HG03432 (cell line): ENCODE data around the gene SLC17A7.
"Not testable (repeated sequence)": the region's sequence is repeated elsewhere in the genome, so short reads cannot be mapped to it uniquely, and the experiment has no call there.

ENCODE experiments used
- ATAC-seq: cut with Tn5 transposase; IDR thresholded peaks from one replicate; pipeline ENCODE4 v1.9.1; 2021; ENCODE audit warnings: mild to moderate bottlenecking, moderate library complexity; ENCODE audit not compliant: unreplicated experiment

Gene SLC17A7

DNA sequence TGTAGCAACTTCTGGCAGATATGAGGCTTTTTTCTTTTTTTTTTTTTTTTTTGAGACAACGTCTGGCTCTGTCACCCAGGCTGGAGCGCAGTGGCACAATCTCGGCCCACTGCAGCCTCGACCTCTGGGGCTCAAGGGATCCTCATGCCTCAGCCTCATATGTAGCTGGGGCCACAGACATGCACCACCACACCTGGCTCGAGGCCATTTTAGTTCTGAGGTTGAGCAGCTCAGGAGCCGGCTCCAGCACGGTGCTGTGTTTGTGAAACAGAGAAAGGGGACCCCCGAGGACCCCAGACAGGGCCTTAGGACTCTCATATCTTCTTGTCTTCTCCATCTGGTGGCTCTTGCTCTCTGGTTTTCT, 29.3 kb upstream of the SLC17A7 start:
- no peak for ATAC-seq

DNA sequence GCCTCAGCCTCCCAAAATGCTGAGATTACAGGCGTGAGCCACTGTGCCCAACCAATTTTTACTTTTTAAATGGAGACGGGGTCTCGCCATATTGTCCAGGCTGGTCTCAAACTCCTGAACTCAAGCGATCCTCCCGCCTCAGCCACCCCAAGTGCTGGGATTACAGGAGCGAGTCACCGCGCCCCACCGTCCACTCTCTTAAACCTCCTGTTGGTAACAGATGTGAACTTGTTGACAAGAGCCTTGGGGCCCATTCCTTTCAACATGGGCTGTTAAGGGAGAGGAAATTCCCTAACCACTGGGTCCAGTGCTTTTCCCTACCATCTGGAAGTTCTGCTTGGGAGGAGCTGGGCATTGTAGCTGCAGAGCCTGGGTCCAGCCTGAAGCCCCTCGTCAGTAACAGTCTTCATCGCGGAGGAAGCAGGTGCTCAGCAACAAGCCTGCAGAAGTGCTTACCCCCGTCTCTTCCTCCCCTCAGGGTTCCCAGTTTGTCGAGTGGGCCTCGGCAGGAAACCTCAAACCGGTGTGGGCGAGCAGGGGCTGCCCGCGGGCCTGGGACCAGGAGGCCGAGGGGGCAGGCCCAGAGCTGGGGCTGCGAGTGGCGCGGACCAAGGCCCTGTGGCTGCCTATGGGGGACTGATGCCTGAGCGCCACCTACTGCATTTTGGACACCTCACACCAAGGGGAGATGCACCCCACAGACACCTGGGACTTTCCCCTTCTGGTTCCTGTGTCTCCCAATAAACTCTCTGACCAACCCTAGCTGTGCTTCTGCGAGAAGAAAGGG, 28.7 kb upstream of the SLC17A7 start:
- no peak for ATAC-seq

DNA sequence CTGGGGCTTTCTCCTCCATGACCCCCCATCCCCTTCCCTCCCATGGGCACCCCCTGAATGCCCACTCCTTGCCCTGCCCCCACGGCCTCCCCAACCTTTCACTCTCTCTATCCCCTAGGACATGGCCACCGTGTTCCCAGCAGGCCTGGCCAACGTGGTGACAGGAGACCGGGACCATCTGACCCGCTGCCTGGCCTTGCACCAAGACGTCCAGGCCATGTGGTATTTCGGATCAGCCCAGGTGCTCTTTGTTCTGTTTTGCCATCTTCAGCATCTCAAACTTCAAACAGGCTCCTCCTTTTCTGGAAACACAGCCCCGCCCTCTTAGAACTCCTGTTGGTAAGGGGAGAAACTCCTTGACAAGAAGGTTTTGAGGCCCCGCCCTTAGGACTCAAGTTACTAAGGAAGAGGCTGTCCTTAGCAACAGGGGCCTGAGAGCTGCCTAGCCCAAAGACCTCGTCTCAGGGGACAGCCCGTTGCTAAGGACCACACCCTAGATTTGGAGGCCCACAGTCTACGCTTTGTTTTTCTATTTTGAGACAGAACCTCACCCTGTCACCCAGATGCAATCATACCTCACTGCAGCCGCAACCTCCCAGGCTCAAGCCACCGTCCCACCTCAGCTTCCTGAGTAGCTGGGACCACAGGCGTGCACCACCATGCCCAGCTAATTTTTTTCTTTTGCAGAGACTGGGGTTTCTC, 27.6 kb upstream of the SLC17A7 start:
- ATAC-seq: peak; percentile 47

DNA sequence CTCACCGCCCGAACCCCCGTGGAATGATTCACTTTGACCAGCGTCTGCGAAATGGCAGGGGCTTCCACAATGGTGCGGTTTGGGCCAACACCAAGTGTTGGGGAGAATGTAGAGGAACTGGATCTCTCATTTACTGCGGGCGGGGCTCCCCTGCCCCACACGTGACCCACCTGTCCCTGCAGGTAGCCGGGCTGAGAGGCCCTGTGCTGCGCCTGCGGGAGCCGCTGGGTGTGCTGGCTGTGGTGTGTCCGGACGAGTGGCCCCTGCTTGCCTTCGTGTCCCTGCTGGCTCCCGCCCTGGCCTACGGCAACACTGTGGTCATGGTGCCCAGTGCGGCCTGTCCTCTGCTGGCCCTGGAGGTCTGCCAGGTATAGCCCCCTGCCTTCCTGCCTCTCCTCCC, 26.9 kb upstream of the SLC17A7 start:
- no peak for ATAC-seq

DNA sequence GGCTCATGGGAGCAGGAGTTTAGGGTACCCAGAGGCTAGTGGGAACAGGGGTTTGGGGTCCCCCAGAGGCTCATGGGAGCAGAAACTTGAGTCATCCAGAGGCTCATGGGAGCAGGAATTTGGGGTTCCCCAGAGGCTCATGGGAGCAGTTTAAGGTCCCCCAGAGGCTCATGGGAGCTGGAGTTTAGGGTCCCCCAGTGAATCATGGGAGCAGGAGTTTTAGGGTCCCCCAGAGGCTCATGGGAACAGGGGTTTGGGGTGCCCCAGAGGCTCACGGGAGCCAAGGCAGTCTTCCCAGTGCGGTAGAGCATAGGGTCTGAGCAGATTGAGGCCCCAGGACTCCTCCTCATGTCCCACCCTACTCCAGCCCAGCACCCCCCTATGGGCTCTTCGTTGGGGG, 24.0 kb upstream of the SLC17A7 start:
- ATAC-seq: no peak

DNA sequence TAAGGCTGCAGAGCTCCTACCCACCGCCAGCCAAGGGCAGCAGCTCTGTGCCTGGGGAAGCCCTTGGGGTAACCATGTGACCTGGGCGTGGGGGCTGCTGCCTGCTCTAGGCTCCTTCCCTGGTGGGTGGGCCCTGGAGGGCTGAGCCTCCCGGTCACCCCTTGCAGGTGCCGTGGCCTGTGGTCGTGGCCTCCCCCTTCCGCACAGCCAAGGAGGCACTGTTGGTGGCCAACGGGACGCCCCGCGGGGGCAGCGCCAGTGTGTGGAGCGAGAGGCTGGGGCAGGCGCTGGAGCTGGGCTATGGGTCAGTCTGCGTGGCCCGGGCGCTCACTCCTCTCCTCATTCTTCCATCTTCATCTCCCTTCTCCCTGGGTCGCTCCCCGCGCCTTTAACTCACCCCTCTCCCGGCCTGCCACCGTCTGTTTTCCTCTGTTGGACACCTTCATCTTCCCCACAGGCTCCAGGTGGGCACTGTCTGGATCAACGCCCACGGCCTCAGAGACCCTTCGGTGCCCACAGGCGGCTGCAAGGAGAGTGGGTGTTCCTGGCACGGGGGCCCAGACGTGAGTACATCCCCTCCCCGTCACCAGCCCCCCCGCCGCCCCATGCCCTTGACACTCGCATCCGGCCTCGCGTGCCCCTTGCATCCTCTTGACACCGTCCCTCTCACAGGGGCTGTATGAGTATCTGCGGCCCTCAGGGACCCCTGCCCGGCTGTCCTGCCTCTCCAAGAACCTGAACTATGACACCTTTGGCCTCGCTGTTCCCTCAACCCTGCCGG, 22.8 kb upstream of the SLC17A7 start:
- no peak for ATAC-seq

DNA sequence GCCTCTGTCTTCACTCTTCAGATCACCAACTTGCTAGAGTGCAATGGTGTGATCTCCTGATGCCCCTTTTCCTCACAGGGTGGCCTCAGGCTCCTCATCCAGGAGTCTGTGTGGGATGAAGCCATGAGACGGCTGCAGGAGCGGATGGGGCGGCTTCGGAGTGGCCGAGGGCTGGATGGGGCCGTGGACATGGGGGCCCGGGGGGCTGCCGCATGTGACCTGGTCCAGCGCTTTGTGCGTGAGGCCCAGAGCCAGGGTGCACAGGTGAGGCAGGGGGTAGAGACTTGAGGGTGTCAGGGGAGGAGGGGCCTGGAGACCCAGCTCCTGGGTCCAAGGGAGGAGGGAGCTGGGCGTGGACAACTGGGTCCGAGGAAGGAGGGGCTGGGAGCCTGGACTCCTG, 21.2 kb upstream of the SLC17A7 start:
- no peak for ATAC-seq

DNA sequence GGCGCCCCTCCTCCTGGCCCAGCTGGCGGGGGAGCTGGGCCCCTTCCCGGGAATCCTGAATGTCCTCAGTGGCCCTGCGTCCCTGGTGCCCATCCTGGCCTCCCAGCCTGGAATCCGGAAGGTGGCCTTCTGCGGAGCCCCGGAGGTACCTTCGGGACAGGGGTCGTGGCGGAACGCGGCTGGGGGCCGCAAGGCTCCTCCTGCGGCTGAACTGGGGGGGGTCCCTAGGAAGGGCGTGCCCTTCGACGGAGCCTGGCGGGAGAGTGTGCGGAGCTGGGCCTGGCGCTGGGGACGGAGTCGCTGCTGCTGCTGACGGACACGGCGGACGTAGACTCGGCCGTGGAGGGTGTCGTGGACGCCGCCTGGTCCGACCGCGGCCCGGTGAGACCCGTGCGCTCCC, 20.3 kb upstream of the SLC17A7 start:
- no peak for ATAC-seq

DNA sequence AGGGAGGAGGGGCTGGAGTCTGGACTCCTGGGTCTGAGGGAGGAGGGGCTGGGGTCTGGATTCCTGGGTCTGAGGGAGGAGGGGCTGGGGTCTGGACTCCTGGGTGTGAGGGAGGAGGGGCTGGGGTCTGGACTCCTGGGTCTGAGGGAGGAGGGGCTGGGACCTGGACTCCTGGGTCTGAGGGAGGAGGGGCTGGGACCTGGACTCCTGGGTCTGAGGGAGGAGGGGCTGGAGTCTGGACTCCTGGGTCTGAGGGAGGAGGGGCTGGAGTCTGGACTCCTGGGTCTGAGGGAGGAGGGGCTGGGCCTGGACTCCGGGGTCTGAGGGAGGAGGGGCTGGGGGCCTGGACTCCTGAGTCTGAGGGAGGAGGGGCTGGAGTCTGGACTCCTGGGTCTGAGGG, 19.8 kb upstream of the SLC17A7 start:
- not testable (repeated sequence) for ATAC-seq

DNA sequence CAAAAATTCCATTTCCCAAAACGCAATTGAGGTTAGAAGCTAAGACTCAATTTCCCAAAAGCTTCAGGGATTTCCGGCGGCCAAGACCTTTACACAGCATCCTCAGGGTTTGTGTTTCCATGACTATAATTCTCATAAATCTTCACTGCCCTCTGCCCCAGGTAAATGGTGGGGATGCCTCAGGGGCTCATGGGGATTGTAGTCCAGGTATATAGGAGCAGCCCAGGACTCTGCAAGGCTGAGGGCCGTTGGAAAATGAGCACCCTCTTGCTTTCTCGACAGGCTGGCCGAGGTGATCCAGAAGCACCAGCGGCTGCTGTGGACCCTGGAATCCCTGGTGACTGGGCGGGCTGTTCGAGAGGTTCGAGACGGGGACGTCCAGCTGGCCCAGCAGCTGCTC, 18.1 kb upstream of the SLC17A7 start:
- ATAC-seq: no peak

DNA sequence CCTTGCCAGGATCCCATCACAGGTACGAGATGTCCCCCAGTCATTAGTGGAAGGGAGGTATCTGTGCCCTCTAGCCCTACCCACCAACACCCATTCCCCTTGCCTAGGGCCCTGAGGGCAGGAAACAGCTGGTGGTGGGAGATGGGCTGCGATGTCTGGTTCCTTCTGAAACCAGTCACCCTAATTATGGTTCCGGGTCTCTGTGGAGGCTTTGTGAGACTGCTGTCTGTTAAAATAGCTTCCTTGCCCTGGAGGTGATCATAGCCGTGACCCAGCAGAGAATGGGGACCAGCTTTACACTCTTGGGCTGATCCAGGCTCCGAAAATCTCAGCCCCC, 17.2 kb upstream of the SLC17A7 start:
- no peak for ATAC-seq

DNA sequence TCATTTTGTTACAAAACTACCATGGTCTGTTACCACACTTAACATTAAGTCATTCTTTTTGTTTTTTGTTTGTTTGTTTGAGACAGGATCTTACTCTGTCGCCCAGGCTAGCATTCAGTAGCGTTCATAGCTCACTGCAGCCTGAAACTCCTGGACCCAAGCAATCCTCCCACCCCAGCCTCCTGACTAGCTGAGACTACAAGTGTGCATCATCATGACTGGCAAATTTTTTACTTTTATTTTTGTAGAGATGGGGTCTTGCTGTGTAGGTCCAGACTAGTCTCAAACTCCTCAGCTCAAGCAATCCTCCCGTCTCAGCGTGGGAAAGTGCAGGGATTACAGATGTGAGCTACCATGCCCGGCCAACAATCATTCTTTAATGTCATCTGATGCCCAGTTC, 15.0 kb upstream of the SLC17A7 start:
- no peak for ATAC-seq

DNA sequence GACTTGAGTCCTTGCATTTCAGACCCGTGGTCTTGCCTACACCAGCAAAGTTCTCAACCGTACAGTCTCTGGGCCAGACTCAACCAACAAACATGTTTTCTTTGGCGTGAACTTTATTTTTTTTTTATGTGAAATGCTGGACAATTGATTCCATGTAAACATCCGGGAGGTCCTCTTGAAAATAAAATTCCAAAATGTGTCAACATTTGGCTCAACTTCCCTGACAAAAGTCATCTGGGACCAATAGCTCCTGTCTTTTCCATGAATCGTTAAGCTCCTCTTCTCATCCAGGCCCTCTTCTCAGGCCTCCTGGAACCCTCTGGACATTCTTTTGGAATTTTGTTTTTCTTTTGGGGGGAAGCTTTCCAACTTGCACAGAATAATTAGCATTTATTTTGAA, 14.4 kb upstream of the SLC17A7 start:
- no peak for ATAC-seq

DNA sequence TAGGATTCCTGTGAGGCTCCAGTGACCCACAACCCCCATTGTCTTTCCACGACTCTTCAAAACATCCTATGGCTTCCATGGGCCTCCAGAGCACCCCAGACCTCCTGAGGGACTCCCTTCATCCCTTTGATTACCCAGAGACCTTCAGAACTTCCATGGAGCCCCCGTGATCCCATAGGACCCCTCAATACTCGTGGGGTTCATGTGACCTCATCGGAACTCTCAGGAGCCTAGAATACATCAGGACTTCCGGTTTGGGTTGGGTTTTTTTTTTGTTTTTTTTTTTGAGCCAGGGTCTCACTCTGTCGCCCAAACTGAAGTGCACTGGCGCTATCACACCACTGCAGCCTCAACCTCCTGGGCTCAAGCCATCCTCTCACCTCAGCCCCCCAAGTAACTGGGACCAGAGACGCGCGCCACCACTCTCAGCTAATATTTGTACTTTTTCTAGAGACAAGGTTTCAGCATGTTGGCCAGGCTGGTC, 12.5 kb upstream of the SLC17A7 start:
- ATAC-seq: no peak

DNA sequence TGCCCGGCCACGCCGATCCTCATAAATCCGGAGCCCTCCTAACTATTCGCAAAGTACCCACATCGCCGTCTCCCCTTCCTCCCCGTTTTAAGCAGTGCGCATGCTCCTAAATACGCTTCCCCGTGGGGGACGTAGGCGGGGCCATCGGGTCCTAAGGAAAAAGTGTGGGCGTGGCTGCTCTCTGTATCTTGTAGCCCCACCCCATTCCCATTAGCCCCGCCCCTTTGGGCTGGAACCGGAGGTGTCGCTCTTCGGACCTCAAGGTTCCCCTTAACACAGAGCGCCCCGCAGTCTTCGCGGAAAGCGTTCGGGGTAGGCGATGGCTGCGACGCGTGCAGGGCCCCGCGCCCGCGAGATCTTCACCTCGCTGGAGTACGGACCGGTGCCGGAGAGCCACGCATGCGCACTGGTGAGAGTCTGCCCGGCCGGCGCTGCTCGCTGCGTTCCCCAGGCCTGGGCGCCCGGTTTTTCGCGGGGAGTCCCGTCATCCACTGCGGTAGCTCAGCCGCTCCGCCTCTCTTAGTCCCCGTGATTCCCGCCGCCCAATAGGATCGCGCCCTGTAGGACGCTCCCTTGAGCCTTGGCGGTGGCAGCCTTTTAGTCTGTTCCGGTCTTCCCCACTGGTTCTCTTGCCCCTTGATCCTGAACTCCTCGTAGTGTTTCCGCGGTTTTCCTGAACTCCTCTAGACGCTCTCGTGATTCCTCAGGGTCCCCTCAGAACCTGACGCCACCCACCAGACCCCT, 11.9 kb upstream of the SLC17A7 start, which contains the start of gene ALDH16A1:
Gene ALDH16A1 (plus strand): TSS at position 213 of the 744 bp plus-strand sequence. CDS start 107 bp downstream, at position 320.
- peak; percentile 82 for ATAC-seq

DNA sequence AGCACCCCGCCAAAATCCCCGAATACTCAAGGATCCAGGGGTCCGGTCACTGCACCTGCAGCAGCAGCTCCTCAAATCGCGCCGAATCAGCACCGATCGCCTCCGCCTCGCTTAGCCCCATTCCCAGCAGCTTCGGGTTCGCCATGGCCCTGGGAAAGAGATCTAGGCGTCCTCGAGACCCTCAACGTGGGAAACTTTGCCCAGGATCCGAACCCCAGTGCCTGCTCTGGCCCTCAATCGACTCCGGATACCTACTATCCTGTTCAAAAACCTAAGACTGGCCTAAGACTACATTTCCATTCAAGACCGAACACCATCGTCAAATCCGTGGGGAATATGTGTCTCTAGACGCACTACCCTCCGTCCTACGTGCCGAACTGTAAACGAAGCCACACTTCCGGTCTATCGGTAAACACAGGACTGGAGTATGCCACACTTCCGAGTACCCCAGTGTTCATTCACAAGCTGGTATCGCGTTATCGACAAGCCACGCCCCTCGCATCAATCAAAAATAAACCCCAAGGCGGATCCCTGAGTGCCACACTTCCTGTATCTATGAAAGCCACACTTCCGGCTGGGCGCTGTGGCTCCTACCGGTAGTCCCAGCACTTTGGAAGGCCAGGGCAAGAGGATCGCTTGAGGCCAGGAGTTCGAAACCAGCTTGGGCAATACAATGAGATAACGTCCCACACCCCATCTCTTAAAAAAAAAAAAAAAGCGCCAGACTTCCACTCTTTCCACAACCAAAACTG, 10.3 kb upstream of the SLC17A7 start, which contains the start of gene PIH1D1:
Gene PIH1D1 (minus strand): TSS at position 385 of the 752 bp plus-strand sequence. CDS start 240 bp downstream, at position 145.
- peak; percentile 55 for ATAC-seq

DNA sequence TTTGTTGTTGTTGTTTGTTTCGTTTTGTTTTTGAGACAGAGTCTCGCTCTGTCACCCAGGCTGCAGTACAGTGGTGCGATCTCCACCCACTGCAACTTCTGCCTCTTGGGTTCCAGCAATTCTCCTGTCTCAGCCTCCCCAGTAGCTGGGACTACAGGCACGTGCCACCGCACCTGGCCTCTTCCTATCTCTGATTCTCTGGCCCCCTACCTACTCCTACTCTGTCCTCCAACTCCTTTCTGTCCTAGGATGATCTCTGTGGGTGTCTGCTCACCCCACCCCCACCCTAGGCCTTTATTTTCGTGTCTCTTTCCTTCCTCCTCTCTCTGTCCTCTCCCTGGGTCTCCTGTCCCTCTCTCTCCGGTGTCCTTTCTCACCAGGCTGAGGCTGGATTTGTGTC, 9.1 kb upstream of the SLC17A7 start:
- ATAC-seq: no peak

DNA sequence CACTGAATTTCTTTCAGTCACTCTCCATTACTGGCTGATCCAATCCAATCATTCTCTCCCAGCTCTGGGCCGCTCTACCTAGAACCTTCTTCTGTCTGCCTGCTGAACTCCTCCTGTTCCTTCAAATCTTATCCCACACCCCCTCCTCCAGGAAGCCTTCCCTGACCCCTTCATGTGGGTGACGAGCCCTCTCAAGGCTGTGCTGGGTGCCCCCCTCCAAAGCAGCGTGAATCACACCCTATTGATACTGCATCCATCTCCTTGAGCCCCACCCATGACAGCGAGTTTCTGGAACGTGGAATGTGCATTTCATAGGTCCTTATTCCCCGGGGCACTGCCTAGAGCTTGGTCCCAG, 7.1 kb upstream of the SLC17A7 start:
- no peak for ATAC-seq

DNA sequence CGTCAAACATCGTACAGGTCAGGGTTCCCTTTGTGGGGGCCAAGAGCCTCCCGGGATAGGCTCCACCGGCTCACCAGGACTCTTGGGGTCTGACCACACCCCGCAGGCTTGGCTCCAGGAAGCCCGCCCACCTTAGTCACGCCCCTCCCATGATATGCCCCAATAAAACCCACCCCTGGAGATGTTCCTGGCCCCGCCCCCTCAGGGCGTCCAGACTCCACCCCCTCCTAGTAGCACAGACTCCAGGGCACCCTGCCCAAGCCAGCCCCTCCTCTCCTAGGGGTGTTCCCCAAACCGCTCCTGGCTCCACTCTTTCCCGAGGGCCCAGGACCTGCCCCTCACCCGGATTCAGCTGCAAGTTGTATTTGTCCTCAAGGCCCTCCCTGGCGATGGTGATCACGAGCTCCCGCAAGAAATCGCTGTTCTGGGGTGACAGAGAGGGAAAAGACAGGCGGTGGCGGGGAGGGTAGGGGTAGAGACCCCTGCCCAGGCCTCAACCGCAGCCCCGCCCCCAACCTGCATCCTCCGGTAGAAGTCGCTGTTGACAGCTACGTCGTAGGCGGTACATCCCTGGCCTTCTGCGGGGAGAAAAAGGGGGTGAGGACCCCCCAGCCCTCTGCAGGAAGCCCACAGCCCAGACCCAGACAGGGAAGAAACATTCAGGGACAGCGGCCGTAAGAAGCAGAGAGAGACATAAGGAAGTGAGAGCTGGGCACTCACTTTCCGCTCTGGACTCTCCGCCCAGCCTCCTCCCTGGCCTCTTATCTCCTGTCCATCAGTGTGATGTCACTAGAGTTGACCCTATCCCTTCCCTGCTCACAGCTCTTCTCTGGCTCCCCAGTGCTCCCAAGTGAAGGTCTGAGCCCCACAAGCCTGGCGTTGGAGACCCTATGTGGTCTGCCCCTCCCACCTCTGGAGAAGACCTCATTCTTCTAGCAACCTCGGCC, 6.4 kb upstream of the SLC17A7 start:
- ATAC-seq: no peak
